Activated CD4-positive, alpha-beta T cell treated with anti-CD3 and anti-CD28 coated beads for 24 hours (primary cell): ENCODE results near the gene SENP5.

Source experiments
- DNase-seq, 2 donors: peaks; one replicate each; pipeline ENCODE4 v3.0.0-alpha.2; 2020; ENCODE audit warnings: low read depth in 2 of 2

SENP5 gene

DNA sequence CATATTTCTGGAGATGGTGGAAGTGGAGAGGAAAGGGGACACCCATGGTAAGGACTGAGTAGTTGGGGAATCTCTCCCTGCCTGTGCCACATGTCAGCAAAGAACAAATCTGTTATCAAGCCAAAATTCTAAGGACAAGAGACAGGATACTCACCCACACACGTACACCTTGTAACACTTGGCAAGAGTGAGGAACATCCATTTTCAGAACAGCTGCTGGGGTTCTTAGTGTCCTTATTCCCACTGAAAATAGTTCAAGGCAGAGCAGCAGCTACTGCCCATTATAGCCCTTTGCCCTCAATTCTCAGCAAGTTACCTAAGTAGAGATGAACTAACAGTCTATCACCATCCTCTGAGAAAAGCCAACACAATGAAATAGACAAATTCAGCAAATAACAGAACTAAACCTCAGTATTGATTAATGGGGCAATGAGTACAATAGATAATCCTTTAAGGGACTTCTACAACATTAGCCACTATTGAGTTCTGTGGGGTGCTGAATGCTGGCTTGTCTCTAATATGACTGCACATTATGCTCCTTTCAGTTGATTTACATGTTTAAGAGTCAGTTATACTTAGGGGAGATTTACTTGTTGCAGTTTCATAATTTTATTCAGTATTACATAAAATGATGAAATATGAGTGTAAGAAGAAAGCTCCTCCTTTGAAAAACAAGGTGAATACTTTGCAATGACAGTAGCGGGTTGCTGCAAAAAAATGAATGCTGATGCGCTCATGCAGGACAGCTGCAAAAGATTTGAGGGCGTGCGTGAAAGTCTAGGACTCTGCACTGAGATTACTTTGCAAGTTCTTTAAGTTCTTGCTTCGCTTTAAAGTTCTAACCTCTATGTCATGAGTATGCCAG is 22.4 kb downstream of the SENP5 start:
- no peak for DNase-seq

DNA sequence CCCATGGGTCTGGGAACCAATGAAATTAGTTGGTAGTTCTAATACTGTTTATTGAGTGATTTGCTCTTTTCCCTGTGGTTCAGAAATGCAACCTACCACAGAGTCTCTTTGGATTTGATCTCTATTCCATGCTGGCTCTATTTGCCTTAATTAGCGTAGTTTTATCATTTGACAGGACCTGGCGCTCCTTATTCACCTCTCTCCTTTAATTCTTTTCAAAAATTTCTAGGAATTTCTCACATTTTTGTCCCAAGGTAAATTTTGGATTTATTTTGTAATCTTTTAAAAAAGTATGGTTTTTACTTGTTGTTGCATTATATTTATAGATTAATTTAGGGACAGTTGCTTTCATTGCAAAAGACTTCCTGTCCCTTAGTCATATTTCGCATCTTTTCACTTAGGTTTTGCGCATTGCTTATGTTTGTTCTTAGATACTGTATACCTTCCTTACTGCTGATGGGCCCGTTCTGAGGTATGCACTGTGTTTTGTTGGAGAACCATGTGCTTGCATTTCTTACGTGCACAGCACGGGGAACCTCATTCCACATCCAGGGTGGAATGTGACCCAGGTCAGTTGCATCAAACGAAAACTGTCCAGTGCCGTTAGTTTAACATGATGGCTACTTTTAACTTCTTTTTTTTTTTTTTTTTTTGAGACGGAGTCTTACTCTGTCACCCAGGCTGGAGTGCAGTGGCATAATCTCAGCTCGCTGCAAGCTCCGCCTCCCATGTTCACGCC is 27.0 kb downstream of the SENP5 start:
- DNase-seq = no peak

- DNase-seq = no peak
Measured at GRCh38 chr3:196896229-196896628, 28.5 kb downstream of the SENP5 start.

DNA sequence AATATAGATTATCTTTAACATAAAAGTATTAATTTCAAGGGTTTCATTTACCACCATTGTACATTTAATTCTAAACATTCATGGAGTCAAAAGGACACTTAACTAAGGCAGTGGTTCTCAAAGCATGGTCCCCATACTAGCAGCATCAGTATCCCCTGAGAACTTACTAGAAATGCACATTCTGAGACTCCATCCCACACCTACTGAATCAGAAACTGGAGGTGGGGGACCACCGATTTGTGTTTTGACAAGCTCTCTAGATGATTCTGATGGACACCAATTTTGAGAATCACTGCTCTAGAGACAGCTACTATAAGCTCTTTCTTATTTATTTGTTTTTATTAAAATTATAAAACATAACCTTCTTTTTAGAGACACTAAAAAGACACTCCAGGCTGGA is 34.0 kb downstream of the SENP5 start:
- DNase-seq = no peak

DNA sequence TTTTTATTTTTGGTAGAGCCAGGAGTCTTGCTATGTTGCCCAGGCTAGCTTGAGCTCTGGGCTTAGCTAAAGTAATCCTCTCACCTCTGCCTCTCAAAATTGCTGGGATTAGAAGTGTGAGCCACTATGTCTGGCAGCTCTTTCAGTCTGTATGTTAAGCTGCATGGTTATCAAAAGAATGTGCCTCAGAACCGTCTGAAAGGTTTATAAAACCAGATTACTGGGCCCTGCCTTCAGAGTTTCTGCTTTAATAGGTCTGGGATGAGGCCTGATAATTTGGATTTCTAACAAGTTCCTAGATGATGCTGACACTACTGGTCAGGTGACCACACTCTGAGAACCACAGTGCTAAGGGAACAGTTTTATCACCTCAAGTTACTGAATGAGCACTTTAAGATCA is 34.6 kb downstream of the SENP5 start:
- no peak for DNase-seq

DNA sequence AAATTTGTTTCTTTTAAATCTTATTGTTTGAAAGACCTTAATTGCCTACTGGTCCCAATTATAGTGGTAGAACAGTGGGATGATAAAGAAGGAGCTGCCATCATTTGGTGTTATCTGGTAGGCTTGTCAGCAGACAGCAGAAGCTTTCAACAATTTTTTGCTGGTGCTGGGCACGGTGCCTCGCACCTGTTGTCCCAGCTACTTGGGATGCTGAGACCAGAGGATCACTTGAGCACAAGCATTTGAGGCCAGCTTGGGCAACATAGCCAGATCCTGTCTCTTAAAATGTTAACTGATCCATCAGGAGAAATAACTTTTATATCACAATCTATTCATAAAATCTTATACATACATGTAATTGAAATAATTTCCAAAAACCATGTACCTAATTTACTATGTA is 36.0 kb downstream of the SENP5 start:
- DNase-seq = no peak

GRCh38 chr3:196914866-196915265 is 47.1 kb downstream of the SENP5 start:
- no peak for DNase-seq

DNA sequence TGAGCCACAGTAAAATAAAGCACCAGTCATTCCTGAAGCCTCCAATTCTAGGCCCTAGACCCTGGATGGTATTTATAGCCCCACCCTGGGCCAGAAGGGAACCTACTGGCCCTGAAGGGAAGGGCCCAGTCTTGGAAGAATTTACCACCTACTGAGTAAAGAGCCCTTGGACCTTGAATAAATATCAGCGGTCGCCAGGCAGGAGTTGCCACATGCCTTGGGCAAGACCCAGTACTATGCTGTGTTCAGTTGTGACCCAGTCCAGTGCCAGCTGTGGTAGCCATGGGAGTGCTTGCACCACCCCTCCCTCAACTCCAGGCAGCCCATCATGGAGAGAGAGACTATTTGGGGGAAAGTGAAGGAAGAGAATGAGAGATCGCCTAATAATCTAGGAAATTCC is 47.7 kb downstream of the SENP5 start:
- no peak for DNase-seq

GRCh38 chr3:196916221-196916620 is 48.5 kb downstream of the SENP5 start:
- DNase-seq = no peak

- no peak for DNase-seq
Measured at GRCh38 chr3:196916995-196917394, 49.3 kb downstream of the SENP5 start.

DNA sequence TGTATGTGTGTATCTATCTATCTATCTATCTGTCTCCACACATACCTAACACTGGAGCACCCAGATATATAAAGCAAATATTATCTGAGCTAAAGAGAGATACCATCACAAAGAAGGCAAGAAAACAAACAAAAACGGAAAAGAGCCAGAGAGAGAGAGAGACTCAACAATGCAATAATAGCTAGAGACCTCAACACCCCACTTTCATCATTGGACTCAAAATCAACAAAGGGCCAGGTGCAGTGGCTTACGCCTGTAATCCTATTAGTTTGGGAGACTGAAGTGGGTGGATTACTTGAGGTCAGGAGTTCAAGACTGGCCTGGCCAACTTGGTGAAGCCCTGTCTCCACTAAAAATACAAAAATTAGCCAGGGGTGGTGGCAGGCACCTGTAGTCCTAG is 51.2 kb downstream of the SENP5 start:
- DNase-seq = no peak

DNA sequence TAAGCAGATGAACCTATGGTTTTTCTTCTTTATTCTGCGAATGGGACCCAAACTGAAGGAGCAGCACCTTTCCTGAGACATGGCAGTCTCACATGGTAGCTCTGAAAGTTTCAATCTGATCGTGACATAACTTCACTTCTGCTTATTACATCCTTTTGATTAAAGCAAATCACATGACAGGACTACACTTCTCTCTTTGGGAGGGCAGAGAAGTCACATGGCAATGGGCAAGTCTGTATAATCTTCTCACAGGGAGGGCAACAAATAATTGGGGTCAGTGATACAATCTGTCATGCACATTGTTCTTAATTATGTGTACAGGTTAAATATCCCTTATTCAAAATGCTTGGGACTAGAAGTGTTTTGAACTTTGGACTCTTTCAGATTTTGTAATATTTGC is 53.0 kb downstream of the SENP5 start:
- no peak for DNase-seq

GRCh38 chr3:196927571-196928453 is 60.1 kb downstream of the SENP5 start:
- DNase-seq = no peak

DNA sequence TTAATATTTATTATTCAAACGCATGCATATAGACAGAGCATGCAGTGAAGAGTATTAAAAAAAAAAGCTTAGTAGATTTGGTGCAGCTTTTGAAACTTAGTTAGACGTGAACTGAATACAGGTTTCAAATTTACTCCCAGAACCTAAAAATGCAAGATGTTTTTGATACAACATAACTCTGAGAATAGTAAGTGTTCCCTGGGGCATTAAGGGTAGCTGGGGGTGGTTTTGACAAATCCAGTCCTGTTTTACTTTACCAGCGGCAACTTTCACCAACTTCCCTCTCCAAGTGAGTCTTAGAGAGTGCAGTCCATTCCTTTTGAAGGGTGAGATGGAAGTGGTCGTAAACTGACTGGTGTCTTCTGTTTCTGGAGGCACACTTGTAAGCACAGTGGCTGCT is 63.4 kb downstream of the SENP5 start:
- no peak for DNase-seq

GRCh38 chr3:196931828-196932587 is 64.3 kb downstream of the SENP5 start:
- no peak for DNase-seq

- DNase-seq = no peak
Measured at GRCh38 chr3:196932600-196932999, 64.9 kb downstream of the SENP5 start.

- no peak for DNase-seq
Measured at GRCh38 chr3:196936288-196936687, 68.6 kb downstream of the SENP5 start.

DNA sequence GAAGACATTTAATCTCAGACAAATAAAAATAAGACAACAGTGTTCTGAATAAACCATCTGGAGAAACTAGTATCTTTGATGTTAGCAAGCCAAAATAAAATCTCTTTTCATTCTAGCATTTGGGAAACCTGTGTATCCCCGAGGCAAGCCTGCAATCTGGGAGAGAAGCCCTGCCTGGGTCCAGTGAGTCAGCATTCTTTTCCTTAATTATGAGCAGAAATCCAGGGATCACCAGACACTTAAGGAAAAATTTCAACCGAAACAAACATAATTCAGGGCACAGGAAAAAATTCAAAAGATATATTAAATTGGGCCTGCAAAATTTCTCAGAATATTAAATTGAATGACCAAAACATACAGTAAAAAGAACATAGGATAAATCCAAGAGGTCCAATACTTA is 70.4 kb downstream of the SENP5 start:
- no peak for DNase-seq

- DNase-seq = no peak
Measured at GRCh38 chr3:196938576-196938975, 70.9 kb downstream of the SENP5 start.

- peak; percentile 41 to 51 for DNase-seq
Measured at GRCh38 chr3:196941729-196942225, 74.1 kb downstream of the SENP5 start.

DNA sequence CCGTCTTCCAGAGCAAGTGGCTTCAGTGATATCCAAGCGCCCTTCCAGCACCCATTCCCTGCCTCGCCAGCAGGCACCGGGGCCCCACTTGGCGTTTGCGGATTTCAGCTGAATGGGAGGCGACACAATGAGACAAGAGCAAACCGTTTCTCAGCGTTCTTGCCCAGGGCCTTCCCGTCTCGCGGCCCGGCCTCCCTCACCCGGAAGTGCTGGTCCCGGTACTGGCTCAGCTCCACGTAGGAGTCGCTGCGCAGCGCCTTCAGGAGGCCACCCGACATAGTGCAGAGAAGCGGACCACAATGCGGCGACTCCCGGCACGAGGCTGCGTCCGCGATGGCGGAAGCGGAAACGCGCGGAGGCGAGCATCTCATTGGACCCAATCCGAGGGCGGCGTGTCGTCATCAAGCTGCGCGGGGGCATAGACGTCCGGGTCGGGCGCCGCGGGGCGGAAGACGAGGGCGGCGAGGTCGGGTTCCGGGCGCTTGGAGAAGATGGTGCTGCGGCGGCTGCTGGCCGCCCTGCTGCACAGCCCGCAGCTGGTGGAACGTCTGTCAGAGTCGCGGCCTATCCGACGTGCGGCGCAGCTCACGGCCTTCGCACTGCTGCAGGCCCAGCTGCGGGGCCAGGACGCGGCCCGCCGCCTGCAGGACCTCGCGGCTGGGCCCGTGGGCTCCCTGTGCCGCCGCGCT is 74.7 kb downstream of the SENP5 start, which contains the start of gene NCBP2:
Gene NCBP2, minus strand, starts transcription at position 303 of the 689 bp plus-strand sequence. Its CDS starts 25 bp downstream, at position 278.
- peak; percentile 99 to 100 for DNase-seq
